Stomach (tissue), 4 donors: ENCODE results near the gene MAD2L2.

ENCODE experiments used
- POLR2A ChIP-seq, 4 donors: fragments of 450-650 bp; IDR thresholded peaks; one replicate each; pipeline ENCODE4 v1.6.1; 2016; ENCODE audit warnings: antibody characterized with exemption in 4 of 4, control low read depth in 2 of 4, mild to moderate bottlenecking in 1 of 4, moderate library complexity in 1 of 4
- TF ChIP-seq, protein P1 (sequence below), 7 experiments: fragments of 450-650 bp in 4 of 7; fragments of 200-600 bp in 3 of 7; sonication (generic) in 3 of 7; IDR thresholded peaks; one replicate each; pipeline ENCODE4 v1.5.1; 2016 to 2019; ENCODE audit warnings: antibody characterized with exemption in 7 of 7, control low read depth in 2 of 7, mild to moderate bottlenecking in 1 of 7

DNA sequence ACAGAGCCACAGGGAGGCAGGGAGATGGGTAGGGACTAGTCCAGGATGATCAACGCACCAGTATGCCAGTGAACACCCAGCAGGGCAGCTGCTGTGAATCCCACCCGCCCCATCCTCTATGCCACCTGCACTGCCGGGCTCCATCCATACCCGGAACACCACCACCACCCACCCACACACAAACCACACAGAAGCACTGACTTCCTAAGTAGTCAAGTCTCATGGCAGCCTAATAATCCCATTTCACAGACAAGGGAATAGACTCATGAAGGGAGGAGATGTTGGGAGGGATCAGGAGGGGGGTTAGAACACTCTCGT is 16.9 kb upstream of the MAD2L2 start:
- TF ChIP-seq, protein P1, sequence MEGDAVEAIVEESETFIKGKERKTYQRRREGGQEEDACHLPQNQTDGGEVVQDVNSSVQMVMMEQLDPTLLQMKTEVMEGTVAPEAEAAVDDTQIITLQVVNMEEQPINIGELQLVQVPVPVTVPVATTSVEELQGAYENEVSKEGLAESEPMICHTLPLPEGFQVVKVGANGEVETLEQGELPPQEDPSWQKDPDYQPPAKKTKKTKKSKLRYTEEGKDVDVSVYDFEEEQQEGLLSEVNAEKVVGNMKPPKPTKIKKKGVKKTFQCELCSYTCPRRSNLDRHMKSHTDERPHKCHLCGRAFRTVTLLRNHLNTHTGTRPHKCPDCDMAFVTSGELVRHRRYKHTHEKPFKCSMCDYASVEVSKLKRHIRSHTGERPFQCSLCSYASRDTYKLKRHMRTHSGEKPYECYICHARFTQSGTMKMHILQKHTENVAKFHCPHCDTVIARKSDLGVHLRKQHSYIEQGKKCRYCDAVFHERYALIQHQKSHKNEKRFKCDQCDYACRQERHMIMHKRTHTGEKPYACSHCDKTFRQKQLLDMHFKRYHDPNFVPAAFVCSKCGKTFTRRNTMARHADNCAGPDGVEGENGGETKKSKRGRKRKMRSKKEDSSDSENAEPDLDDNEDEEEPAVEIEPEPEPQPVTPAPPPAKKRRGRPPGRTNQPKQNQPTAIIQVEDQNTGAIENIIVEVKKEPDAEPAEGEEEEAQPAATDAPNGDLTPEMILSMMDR (IDR thresholded peaks at IDR 0.05): no peak
- TF ChIP-seq POLR2A (IDR thresholded peaks at IDR 0.05): no peak
